Measurements from ENCODE around the gene TIAM2.

GRCh38 chr6:154962753-154963152, 32.4 kb upstream of the TIAM2 start:
- TF ChIP-seq CTCF (IDR thresholded peaks at IDR 0.05; ENCODE audit: insufficient read depth, low read length) (no peak), POLR2AphosphoS5 (IDR thresholded peaks at IDR 0.05; ENCODE audit: low read depth) (no peak), GABPA (IDR thresholded peaks at IDR 0.05; ENCODE audit: low read depth) (no peak), SPI1 (IDR thresholded peaks at IDR 0.05; ENCODE audit: borderline replicate concordance, low read depth) (no peak), REST (IDR thresholded peaks at IDR 0.05; ENCODE audit: insufficient replicate concordance, low read depth) (no peak)
